ENCODE results near the gene METTL13. TPM values are rescaled to one million over a fixed set of nuclear protein-coding genes. Genes with fewer than 3 reads are reported as not detected.

METTL13 gene
- total and polyA plus RNA-seq, 4 donors: 10.4 to 28.4 (median 23.8) TPM

DNA sequence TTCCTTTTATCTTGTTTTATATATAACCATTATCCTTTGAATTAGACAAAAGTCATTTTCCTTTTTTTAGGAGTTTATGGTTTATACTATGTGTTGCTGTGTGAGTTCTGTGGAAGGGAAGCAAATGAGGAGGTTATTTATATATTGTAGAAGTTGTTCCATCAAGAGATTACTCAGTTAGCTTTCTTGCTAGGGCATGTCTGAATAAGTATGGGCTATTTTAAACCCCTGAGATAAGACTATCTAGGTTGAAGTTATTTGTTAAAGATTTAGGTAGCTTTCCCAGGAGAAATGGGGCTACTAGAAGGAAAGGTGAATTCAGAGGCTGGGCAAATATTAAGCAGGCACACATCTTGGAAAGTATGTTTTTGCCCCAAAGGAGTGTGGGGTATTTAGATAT is 23.4 kb upstream of the METTL13 start:
- no peak for DNase-seq
- Histone ChIP-seq H3K27me3 (ENCODE audit: control insufficient read depth in 3 of 3, insufficient read depth in 3 of 3, low read length in 2 of 3) (no peaks in the 10 kb centered on the region), H3K27ac (ENCODE audit: low read depth in 1 of 2, low read length in 1 of 2) (no peak overlapping the region), H3K4me1 (ENCODE audit: control insufficient read depth in 5 of 5, insufficient read depth in 5 of 5, low read length in 5 of 5) (peaks cover 0 to 7% (median 0%) of the 10 kb centered on the region in 5 donors), H3K4me3 (no peak overlapping the region), H3K9me3 (ENCODE audit: control insufficient read depth in 4 of 4, insufficient read depth in 3 of 4, low read length in 3 of 4) (no peaks in the 10 kb centered on the region), H3K9ac (ENCODE audit: insufficient read depth in 1 of 2, low read length in 2 of 2) (no peak overlapping the region), H3K36me3 (ENCODE audit: control insufficient read depth in 4 of 4, insufficient read depth in 4 of 4, low read length in 4 of 4) (no peaks in the 10 kb centered on the region)
- TF ChIP-seq, protein P1, sequence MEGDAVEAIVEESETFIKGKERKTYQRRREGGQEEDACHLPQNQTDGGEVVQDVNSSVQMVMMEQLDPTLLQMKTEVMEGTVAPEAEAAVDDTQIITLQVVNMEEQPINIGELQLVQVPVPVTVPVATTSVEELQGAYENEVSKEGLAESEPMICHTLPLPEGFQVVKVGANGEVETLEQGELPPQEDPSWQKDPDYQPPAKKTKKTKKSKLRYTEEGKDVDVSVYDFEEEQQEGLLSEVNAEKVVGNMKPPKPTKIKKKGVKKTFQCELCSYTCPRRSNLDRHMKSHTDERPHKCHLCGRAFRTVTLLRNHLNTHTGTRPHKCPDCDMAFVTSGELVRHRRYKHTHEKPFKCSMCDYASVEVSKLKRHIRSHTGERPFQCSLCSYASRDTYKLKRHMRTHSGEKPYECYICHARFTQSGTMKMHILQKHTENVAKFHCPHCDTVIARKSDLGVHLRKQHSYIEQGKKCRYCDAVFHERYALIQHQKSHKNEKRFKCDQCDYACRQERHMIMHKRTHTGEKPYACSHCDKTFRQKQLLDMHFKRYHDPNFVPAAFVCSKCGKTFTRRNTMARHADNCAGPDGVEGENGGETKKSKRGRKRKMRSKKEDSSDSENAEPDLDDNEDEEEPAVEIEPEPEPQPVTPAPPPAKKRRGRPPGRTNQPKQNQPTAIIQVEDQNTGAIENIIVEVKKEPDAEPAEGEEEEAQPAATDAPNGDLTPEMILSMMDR (IDR thresholded peaks at IDR 0.05; ENCODE audit: control extremely low read depth, extremely low read depth): no peak
- ATAC-seq (ENCODE audit: insufficient read depth, low FRiP score): no peak

DNA sequence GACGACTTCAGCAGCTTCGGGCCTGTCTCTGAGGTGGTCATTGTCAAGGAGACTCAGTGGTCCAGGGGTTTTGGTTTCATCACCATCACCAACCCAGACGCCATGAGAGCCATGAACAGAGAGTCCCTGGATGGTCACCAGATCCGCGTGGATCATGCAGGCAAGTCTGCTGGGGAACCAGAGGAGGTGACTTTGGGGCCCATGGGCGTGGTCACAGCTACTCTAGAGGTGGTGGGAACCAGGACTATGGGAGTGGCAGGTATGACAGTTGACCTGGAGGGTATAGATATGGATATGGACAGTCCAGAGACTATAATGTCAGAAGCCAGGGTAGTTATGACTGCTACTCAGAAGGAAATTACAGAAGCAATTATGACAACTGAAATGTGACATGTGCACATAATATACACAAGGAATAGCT is 19.3 kb upstream of the METTL13 start:
- 88 to 93% methylated on average over 6 of the region's 6 CpGs for WGBS, 2 donors
- Histone ChIP-seq H3K36me3 (ENCODE audit: control insufficient read depth in 4 of 4, insufficient read depth in 4 of 4, low read length in 4 of 4) (no peaks in the 10 kb centered on the region), H3K4me3 (no peak overlapping the region), H3K4me1 (ENCODE audit: control insufficient read depth in 5 of 5, insufficient read depth in 5 of 5, low read length in 5 of 5) (no peaks in the 10 kb centered on the region), H3K9ac (ENCODE audit: insufficient read depth in 1 of 2, low read length in 2 of 2) (no peak overlapping the region), H3K27me3 (ENCODE audit: control insufficient read depth in 3 of 3, insufficient read depth in 3 of 3, low read length in 2 of 3) (no peaks in the 10 kb centered on the region), H3K27ac (ENCODE audit: low read depth in 1 of 2, low read length in 1 of 2) (no peak overlapping the region), H3K9me3 (ENCODE audit: control insufficient read depth in 4 of 4, insufficient read depth in 3 of 4, low read length in 3 of 4) (peaks cover 0 to 2% (median 0%) of the 10 kb centered on the region in 4 donors)
- ATAC-seq (ENCODE audit: insufficient read depth, low FRiP score): no peak
- no peak for DNase-seq
- TF ChIP-seq, protein P1 (IDR thresholded peaks at IDR 0.05; ENCODE audit: control extremely low read depth, extremely low read depth): no peak

DNA sequence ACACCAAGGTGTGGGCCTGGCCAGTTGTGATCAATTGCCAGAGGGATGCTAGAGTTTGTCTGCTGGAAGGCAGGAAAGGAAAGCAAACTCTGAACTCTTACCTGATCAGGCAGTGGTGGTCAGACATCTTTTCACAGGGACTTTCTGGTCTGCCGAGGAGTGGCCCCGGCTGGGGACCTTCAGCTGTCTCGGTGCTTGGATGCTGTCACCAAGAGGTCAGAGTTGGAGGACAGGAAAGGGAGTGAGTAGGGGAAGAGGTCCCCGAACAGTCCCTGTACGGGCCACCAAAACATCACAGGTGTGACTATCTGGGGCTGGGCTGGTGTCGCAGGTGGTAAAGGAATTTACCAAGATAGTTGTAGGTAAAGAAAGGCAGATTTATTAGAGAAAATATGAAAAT is 17.7 kb upstream of the METTL13 start:
- no peak overlapping the region for H3K9ac ChIP-seq (ENCODE audit: insufficient read depth in 1 of 2, low read length in 2 of 2)
- peaks cover 0 to 2% (median 0%) of the 10 kb centered on the region in 4 donors for H3K9me3 ChIP-seq (ENCODE audit: control insufficient read depth in 4 of 4, insufficient read depth in 3 of 4, low read length in 3 of 4)
- H3K36me3 ChIP-seq (ENCODE audit: control insufficient read depth in 4 of 4, insufficient read depth in 4 of 4, low read length in 4 of 4): no peaks in the 10 kb centered on the region
- H3K4me3 ChIP-seq: no peak overlapping the region
- no peak for DNase-seq
- H3K4me1 ChIP-seq (ENCODE audit: control insufficient read depth in 5 of 5, insufficient read depth in 5 of 5, low read length in 5 of 5): no peaks in the 10 kb centered on the region
- H3K27me3 ChIP-seq (ENCODE audit: control insufficient read depth in 3 of 3, insufficient read depth in 3 of 3, low read length in 2 of 3): no peaks in the 10 kb centered on the region
- H3K27ac ChIP-seq (ENCODE audit: low read depth in 1 of 2, low read length in 1 of 2): no peak overlapping the region
- no peak for ATAC-seq (ENCODE audit: insufficient read depth, low FRiP score)
- TF ChIP-seq, protein P1 (IDR thresholded peaks at IDR 0.05; ENCODE audit: control extremely low read depth, extremely low read depth): no peak
- WGBS, 2 donors: 89 to 92% methylated on average over 6 of the region's 6 CpGs

DNA sequence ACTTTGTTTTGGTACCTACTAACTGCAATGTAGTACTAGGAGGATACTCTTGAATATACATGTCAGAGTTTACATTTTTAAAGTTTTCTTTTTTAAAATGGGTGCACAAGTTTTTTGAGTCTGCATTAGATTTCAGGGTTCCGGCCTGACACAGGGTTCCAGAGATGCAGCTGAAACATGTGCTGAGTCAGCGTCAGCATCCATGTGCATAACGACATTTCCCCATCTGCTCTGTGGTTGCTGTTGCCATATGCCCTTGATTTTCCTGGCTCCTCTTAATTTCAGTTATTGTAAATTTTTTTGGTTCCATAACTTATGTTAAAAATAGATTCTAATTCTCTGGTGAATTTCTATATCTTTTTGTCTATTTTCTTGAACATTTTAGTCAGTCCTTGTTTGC is 12.3 kb upstream of the METTL13 start:
- Histone ChIP-seq H3K9ac (ENCODE audit: insufficient read depth in 1 of 2, low read length in 2 of 2) (no peak overlapping the region), H3K36me3 (ENCODE audit: control insufficient read depth in 4 of 4, insufficient read depth in 4 of 4, low read length in 4 of 4) (no peaks in the 10 kb centered on the region), H3K4me1 (ENCODE audit: control insufficient read depth in 5 of 5, insufficient read depth in 5 of 5, low read length in 5 of 5) (no peaks in the 10 kb centered on the region), H3K27me3 (ENCODE audit: control insufficient read depth in 3 of 3, insufficient read depth in 3 of 3, low read length in 2 of 3) (no peaks in the 10 kb centered on the region), H3K9me3 (ENCODE audit: control insufficient read depth in 4 of 4, insufficient read depth in 3 of 4, low read length in 3 of 4) (no peaks in the 10 kb centered on the region), H3K27ac (ENCODE audit: low read depth in 1 of 2, low read length in 1 of 2) (no peak overlapping the region), H3K4me3 (no peak overlapping the region)
- ATAC-seq (ENCODE audit: insufficient read depth, low FRiP score) (no peak), DNase-seq (no peak)
- WGBS, 2 donors: 33 to 61% methylated on average over 3 of the region's 3 CpGs
- TF ChIP-seq, protein P1 (IDR thresholded peaks at IDR 0.05; ENCODE audit: control extremely low read depth, extremely low read depth): no peak
